Stimulated activated CD8-positive, alpha-beta memory T cell treated with anti-CD3 and anti-CD28 coated beads, Interleukin-15, amount 100 ng/mL, for 24 hours (primary cell): ENCODE measurements around the gene FSTL1.

Experiments used
- DNase-seq: peaks from one replicate; pipeline ENCODE4 v3.0.0-alpha.2; 2020; ENCODE audit warnings: low read depth

The FSTL1 gene

DNA sequence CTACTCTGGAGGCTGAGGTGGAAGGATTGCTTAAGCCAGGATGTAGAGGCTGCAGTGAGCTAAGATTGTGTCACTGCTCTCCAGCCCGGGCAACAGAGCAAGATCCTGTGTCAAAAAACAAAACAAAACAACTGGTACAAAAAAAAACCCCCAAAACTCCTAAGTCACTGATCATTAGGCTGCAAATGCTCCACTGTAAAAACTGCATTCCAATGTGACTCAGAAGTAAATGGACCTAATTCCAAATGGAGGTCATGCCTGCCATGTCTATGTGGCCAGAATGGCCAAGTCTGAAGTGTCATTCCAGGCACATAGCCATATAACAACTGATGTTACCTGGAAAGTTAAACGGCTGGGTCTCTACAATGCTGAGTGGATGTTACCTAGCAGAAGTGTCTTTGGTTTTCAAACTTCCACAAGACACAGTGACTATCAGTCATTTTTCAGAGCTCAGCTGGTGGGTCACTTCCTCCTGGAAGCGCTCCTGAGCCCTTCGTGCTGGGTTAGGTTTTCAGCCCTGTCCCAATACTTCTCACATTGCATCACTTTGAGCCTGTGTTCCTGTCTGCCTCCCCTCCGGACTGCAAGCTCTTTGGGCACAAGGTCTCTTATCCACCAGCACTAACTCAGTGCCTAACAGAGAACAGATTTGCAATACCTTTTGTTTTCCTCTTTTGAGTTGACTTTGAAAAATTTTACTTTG lies 10.6 kb downstream of the FSTL1 start:
- DNase-seq: no peak

DNA sequence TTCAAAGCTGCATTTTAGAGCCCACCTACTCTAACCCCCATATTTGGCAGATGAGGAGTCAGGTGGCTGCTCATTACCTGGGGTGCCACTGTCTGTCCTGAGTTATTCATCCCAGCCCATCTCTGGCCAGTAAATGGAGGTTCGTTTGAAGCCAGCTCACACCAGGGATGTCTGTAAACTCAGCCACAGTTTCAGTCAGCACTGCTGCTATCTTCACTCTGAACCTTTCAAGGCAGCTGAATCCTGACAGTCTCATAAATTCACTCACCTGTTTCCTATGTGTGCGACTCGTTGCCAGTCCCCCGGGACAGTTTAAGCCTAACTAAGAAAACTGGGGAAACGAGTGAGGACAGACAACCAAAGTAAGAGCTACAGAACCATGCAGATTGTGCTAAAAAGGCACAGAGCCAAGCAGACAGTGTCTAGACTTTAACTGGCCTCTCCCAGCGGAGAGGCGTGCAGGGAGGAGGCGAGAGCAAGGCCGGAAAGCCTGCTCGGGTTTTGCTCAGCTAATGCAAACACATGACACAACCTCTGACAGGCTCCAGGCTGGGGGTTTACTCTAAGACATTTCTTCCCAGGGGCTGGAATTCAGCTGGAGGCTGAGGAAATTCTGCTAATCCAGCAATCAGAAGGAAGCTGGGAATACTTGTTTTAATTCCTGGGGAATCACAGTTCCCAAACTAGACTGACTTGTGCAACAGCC lies 12.0 kb downstream of the FSTL1 start:
- no peak for DNase-seq

DNA sequence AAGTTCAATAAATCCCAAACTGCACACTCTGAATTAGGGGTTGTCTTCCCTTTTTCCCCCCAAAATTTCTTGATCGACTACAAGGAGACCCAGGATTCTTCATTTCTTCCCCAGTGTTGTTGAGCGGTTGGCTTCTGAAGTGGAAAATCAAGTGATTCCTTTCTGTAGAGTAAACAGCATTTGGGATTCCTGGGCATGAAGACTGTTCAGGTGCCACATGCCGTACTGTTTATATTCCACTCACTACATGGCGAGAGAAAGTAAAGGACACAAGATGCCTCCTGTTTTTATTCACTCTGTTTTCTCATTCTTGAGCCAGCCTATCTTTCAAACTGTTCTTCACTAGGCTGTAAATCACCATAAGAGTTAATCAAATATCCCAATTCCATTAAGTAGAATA lies 12.6 kb downstream of the FSTL1 start:
- DNase-seq: no peak

DNA sequence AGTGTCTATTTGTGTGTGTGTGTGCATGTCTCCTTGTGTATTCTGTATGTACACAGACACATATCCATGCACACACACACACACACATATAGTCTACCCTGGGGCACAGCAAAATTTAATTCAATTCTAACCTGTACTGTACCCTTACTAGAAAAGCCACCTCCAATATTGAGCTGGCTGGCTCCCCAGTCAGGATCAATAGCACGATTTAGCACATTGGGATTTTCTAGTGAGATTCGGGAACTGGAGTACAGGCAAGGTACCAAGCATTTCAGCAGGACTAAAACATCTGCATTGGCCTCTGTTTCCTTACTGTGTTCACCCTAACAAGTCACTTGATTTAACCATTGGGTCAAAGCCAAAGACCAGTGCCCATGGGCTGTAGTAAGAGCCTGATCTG lies 13.2 kb downstream of the FSTL1 start:
- DNase-seq: no peak

DNA sequence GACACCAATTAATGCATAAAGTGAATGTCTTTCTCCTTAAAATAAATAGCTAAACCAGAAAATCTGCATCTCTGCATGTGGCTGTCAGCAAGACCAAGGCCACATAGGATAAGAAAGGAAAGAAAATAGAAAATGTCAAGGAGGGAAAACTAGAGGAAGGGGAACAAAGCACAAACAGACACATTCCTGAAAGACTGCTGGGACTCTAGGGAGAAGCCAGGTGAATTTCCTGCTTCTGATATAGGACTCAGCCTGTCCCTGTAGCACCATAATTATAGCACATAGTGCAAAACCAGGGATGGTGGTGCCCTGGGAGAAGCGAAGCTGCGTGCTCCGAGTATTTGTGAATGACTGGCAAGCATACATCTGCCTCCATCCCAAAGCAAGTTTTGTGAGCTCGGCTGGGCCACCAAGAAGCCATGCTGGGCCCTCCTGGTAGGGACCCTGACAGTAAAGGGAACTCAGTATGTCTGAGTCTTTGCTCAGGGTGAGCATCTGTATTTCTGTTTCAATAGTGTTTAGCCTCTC lies 14.2 kb downstream of the FSTL1 start:
- no peak for DNase-seq

DNA sequence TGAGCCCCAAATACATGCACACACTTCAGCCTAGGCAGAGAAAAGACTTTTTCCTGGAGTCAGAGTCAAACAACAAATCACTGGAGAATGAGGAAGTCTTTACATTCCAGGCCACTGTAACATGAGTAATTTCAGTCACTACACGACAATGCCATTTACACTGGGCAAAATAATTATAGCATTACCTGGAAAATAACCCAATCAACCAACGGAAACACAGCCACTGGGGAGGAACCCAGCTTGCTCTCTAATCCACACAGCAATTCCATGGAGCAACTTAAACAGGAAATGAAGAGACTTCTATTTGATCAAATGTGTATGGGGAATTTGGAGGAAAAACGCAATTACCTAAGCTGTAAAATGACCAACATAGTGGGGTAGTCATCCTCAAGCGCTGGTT lies 15.2 kb downstream of the FSTL1 start:
- no peak for DNase-seq

DNA sequence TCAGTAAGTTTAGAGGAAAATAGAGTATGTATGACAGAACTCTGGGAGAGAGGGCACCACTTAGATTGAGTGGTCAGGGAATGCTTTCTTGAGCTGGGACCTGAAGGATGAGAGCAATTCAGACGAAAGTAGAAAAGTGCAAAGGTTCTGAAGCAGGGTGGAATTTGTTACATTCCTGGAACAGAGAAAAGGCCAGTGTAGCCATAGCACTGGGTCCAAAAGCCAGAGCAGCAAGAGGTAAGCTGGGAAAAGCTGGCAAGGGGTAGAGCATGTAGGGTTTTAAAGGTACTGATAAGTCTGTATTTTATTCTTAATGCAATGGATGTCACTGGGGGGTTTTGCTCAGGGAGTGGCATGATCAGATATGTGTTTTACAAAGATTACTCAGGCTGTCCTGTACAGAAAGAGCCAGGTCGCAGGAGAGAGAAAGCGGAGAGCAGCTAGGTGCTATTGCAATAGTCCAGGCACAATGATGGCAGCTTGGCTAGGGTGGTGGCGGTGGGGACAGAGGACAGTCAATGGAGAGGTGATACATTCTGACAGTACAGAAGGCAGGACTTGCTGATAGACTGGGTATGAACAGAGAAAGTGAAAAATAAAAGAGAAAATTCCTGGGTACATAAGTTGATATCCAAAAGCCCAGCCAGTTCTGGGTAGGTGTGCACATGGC lies 17.0 kb downstream of the FSTL1 start:
- no peak for DNase-seq

DNA sequence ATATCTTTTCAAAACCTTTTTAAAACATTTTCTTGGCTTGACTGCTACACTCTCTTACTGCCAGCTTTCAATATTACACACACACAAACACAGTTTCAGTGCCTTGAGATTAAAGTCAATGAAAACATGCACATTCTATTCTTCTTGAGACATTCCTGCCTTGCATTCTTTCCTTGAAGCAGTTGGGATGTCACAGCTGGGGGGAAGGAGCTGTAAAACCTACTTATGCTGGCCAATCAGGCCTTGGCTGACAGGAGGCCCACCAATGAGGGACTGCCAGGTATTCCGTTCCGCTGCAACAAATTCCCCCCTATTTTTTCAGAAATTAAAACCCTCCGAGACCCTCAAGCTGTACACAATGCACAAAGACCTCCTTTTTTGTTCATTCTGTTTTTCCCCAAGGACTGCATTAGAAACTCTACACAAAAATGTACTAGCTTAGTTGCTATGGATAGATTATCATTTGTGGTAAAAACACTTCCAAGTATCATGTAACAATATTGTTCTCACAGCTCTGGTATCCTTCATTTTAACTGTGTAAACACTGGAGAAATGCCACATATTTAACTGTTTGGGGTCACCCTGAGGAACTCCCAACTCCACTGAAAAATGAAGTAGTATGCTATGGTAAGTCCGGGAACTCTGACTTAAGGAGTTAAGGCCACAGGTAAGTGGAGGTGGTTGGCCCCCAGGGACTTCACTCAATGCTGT lies 18.5 kb downstream of the FSTL1 start:
- DNase-seq: no peak

DNA sequence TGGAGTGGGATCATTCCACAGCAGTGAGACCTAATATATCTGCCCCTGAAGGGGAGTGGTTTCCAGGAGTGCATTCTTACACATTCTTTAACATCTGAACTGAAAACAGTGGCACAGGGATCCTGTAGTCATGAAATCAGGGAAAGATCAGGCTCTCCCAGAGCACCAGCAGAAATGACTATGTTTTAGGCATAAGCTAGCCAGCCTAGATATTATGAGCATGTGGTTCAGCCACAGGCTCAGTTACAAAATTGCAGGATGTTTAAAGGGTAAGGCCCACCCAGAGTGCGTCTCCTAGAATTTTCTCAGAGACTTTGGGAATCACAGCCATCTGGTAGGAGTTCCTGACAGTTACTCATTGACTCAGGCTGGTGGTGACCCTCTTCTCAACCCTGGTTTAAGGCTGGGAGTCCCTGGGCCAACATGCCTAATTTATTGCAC lies 20.9 kb downstream of the FSTL1 start:
- DNase-seq: no peak

DNA sequence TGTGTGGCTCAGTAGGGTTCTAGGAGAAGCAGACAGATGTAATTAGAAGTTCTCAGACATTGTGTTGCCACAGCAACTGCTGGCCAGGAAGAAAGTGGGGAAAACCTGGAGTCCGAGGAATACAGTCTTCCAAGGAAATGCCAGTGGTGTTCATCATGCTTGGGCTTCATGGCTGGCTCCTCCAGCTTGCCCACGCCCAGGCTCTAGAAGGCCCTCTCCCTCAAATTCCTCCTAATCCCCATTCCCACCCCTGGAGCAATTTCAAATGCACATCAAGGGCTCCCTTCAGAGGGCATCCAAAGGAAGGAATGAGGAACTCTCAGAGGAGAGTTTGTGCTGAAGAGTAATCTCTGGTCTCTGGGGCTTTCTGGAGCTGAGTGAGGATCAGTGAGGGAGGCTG lies 21.9 kb downstream of the FSTL1 start:
- no peak for DNase-seq

DNA sequence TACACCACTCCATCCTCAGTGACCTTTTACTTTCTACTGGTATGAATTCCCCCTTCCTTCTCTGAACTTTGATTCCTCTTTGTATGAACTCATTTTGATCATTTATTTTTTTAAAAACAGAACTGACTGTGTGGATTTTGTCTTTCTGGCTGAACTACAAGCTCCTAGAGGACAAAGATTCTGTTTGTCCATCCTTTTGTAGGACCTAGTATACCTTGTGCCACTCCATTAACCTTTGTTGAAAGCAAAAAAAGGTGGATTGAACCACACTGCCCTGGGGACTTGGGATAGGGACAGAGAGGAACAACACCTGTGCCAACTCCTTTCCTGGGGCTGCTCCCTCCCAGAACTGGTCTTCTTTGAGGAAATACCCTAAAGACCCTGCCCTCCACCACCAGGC lies 23.6 kb downstream of the FSTL1 start:
- DNase-seq: no peak

DNA sequence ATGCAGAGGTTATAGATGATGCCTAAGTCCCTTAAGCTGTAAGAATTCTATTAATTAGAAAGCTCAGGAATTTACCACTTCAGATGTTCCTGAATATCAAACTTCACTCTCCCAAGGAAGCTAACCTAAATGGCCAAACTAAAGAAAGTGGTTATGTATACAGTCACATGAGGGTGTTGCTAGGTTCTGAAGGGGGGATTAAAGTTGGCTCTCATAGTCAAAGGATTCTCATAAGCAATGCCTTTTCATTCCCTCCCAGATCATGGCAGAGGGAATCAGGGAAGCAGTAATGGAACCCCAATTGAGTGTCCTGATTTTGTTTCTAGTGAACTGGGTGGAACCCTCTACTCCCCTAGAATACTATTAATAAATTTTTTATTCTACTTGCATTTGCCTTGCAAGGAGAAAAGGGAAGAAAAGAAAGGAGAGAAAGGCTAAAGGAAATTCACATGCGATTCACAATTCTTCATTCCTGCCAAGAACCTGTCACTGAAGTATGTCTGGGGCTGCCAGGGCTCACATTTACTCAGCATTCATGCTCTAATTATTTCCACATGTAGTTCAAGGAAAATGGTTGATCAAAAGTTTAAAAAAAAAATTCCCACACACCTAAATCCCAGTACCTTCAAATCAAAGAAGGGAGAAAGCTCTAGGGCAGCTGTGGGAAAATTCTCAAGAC lies 25.1 kb downstream of the FSTL1 start:
- no peak for DNase-seq

DNA sequence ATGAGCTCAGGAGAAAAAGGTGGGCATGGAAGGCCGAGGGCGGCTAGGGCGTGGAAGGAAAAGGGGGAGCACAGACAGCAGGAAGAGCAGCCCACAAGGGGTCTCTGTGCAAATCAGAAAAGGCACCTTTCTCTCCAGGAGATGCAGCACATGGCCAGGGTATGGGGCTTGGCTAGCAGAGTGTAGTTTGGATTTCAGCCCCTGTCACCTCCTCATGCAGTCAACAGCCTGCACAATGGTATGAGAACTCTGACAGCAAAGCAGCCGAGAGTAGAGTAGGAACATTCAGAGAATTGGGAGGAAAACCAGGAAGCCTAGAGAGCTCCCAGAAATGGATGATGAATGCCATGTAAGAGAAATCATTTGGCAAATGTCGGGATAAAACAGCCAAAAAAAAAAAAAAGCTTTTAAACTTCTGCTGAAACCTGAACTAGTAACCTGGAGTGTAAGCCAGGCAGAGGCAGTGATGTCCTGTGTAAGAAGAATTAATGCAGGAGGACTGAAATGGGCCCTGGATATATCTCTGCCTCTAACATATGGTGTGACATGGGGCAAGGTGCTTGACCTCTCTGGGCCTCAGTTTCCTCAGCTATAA lies 25.7 kb downstream of the FSTL1 start:
- DNase-seq: no peak

DNA sequence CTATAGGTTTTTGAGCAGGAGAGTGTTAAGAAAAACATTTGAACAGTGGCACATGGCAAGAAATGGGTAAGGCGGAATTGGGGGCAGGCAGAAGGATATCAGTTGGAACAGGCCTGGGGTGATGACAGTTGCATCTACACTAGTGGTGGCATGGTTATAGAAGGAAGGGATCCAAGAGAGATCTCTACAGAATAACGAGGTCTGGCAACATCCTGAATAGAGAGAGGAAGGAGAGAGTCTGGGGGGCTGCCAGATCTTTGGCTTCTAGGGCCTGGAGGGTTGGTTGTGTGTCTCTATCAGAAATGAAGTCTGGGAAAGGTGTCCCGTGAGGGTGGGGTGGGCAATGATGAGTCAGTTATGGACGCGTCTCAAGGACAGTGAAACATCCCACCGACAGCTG lies 26.3 kb downstream of the FSTL1 start:
- DNase-seq: no peak

DNA sequence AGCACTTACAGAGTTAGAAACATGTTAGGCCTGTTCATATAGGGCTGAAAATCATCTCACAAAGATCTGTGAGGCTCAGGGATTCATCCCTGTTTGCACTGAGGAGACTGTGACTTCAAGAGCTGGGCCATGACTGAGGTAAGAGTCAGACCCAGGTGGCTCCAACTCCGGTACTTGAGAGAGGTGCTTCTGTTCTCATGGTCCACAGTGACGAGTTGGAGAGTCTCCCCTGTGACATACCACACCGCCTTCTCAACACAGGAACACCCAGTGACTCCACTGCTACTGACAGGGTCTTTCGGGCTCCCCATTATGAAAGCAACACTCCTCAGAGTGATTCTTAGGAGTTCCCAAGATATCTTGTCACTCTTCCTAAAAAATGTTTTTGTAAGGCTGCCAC lies 27.4 kb downstream of the FSTL1 start:
- DNase-seq: no peak

DNA sequence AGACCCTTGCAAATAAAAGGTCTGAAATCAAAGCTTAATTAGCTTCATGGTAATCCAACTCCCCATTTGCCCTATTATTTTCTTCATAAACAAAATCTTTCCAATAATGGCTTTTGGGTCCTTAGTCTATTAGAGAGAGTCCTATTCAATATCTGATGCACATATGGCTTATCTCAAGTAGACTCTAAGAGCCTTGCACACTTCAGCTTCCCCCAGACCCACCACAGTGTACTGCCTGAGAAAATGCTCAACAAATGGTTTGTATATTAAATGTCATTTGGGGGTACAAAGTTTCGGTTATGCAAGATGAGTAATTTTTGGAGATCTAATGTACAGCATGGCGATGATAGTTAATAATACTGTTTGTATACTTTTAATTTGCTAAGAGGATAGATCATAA lies 28.9 kb downstream of the FSTL1 start:
- DNase-seq: no peak

DNA sequence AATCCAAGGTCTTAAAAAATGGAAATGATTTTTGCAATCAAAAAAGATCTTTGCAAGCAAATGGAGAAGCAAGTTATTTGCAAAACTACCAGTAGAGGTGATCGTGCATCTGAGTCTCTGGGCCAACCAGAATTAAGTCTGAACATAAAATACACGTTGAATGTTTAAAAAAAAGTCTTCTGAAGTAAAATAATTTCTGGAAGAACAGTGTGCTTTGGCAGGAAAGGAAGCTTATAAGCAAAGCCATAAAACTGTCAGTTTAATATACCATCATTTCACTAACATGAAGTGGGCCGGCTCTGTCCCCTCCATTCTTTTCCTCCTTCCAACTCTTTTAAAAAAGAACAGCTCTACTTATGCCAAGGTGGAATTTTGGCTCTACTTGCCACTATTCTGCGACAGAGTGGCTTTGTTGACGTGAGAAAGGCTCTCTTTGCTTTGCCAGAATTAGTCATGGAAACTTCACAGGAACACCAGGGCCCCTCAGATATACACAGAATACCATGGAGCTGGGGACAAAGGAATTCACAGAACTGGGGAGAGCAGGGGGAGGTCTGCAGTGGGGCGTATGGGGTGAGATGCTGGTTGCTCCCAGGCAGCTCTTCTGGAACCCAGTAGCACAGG lies 29.8 kb downstream of the FSTL1 start:
- DNase-seq: no peak

DNA sequence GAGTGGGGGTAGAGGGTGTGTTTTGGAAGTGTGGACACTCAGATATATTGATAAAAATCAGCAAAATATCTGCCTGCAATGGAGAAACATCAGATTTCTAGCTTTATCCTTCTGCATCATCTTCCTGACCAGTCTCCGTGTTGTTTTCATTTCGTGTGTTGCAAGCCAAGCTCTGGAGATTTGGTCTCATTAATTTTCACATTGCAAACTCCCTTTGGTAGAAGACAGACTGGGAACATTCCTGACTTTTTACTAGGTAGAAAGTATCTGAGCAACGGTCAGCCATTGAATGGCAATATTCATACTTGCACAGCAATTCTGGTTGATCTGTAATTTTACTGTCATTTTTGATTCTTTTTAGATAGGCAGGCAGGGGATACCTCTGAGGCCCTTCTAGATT lies 30.4 kb downstream of the FSTL1 start:
- no peak for DNase-seq

DNA sequence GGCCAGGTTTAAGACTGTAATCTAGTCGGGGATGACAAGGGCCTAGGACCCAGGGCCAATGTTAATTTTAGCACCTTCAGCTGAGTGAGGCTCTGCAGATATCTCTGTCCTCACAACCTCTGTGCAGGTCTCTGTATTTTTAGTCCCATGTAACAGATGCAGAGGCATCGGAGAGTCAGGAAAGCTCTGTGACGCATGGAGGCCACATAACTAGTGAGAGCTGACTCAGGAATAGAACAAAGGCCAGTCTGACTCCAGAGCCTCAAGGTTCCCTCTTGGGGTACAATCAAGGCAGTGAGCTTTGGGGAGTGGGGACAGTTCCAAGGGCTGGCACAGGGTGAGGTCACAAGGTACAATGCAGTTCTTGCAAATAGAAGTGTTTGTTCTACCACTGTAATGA lies 31.0 kb downstream of the FSTL1 start:
- DNase-seq: no peak

DNA sequence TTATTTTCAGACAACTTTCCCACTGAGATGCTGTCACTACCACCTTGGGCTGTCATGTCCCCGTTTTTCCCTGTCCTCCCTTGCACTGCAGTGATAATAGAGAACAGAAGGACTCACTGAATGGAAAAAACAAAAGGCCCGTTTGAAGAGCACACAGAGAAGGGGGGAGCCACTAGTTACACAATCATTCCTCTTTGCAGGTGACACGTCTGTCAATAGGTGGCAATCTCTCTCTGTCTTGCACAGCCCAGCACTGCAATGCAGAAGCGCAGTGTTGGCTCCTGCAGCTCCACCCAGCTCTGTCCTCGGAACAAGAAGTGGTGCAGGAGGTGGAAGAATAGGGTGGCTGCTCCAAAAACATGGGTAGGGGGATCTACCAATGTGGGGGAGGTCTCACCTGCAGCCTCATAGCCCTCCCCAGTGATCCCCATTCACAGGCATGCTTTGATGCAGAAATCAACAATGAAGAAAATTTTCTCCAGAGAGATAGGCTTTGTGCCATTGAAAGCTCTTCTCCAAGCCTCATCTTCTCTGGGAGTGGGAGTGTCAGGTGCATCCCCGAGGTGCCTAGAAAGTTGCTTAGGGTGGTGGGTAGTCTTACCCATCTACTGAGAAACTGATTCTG lies 31.8 kb downstream of the FSTL1 start:
- DNase-seq: no peak

DNA sequence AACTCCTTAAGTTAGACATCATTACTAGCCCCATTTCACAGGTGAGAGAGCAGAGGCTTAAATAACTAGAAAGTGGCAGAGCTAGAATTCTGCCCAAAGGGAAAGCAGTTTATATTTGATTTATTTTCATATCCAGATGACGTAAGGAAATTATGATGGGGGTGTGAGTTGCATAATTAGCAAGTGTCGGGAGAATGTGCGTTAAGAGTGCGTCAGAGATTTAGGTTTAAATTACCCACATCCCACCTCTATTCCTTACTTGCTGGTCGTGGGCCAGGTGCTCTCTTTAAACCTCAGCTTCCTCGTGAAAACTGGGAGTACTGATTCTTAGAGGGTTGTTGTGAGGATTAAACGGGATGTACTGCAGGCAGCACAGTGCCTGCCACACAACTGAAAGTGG lies 32.3 kb downstream of the FSTL1 start:
- no peak for DNase-seq
